NCI-H226 (cell line): ENCODE measurements around the gene CEP83.
"Not testable (repeated sequence)": the region's sequence is repeated elsewhere in the genome, so short reads cannot be mapped to it uniquely, and the experiment has no call there.

Experiments
- DNase-seq: peaks from one replicate; pipeline ENCODE4 v3.0.0-alpha.2; 2015

CEP83 gene

DNA sequence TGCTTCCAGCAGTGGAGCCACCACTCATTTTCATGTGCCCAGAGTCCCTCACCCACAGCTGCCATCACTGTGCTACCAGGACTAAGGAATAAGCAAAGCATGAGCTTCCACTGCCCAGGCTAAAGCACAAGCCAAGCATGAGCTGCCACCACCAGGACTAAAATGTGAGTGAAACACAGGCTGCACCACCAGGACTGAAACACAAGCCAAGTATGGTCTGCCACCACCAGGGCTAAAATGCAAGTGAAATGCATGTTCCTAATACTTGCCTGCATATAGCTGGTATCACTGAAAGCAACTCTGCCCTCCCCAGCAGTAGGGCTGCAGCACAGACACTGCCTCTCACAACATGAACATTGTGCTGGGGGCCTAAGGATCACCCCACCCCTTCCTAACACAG lies 30.0 kb downstream of the CEP83 start:
- no peak for DNase-seq

DNA sequence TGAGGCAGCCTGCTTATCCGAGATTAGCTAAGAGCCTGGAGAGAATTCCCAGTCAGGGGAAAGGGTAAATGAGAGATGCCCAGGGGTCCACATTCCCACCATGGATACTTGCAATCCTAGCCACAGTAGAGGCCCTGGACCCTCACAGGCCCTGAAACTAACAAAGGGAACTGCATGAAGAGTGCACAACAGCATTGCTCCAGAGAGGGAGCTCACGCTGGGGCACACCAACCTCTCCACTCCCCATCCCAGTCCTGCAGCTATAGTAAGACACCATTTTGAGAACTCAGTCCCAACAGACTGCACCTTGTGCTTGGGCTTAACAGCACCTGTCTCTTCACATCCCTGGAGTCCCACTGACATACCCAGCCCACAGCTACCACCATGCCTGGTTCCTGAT lies 30.5 kb downstream of the CEP83 start:
- DNase-seq: no peak

DNA sequence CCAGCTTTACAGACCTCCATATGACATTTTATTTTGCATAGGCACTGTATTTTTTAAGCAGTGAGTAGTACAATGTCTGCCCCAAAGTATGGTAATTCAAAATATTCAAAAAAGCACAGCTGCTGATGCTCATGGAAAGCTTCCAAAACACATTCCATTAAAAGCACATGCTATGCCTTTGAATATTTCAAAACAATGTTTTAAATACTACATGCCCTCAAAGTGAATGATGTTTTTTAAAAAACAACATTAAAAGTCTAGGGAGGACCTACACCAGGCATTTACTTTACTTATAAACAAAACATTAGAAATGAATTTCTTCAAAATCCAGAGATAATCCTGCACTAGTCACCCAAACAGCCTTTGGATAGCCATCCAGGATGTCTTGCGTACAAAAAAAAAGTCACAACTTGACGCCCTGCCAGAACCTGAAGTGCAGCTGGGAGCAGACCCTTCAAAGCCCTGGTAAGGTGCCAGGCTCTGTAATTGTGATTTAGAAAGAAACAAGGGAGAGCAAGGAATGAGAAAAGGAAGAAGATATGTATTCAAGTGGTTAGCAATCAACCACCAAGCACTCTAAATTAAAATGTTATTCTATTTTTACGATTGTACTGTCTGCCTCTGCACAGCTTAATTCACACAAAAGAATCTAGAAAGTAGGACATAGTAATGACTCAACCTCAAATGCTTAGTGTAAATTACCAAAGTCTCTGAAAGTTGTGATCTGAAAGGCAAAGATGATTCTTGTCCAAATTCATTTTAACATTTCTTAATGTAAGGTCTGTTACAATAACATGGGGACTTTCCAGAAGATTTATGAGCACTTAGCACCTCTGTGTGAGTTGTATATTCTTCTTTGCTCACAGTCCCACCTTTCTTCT lies 31.9 kb downstream of the CEP83 start:
- DNase-seq: peak; percentile 21

DNA sequence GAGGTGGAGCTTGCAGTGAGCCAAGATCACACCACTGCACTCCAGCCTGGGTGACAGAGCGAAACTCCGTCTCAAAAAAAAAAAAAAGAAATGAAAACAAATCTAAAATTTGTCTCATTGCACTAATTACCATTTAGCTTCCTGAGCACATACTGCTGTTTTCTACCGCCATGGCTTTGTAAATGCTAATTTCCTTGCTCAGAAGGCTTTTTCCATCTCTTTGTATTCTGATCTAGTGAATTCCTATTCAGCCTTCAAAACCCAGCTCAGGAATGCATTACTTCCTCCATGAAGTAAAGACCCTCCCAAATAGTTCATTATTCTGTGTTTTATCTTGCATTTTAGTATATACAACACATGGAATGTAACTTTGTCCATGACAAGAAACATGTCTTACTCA lies 33.6 kb downstream of the CEP83 start:
- DNase-seq: no peak

DNA sequence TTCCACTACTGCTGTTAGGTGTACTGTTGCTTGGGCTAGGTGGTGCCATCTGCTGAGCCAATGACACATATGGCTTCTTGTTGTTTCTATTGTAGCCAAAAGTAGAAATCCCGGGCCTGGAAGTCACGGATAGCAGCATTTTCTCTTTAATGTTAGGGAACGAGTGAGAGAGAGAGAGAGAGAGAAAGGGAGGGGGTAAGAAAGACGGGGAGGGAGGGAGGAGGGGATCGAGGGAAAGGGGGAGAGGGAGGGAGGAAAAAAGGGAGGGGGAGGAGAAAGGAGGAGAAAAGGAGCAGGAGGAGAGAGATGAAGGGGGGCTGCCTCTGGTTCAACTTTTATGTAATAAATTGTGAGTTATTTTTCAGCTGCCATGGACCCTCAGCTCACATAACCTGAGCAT lies 34.8 kb downstream of the CEP83 start:
- DNase-seq: not testable (repeated sequence)

DNA sequence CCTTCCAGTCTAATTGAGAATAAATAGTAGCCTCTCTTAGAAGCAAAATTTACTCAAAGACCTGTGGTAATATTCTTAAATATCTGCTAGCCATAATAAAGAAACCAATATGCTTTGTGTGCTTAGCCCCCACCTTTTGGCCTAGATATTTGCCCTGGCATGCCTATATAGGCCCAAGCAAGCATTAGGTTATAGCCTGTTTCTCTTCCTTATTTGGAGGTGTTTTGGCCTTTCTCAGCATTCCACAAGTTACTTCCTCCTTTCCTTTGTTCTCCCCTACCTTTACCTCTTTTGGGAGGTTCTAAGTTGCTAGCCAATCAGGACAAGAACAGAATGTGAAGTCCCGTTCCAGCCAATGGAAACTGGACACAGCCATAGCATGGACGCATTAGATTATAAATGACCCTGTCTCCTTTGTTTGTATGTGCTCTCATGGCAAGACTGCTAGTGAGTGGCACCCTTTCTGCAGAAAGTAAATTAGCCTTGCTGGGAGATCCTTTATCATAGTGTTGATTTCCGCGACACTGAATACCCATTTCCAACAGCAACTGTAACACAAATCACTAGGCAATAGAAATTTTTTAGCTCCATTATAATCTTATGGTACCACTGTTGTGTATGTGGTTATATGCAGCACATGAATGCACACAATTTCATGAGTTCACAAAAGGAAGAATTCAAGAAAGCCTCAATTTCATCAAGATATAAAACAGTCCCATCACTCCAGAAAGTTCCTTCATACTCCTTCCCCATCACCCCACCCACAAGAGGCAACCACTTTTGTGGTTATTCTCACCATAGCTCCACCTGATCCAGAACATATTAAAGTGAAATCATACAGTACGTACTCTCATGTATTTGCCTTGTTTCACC lies 37.6 kb downstream of the CEP83 start:
- DNase-seq: no peak

DNA sequence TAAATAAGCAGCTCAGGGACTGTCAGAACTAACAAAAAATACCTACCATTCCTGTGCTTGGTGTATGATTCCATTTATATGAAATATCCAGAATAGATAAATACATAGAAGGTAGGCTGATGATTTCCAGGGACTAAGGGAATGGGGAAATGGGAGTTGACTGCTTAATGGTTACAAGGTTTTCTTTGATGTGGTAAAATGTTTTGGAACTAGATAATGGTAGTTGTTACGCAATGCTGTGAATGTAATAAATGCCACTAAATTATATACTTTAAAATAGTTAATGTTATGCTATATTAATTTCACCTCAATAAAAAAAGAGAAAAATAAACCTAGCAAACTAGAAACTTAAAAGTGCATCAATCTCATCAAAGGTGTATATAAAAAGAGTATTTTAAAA lies 41.1 kb downstream of the CEP83 start:
- peak; percentile 26 for DNase-seq

DNA sequence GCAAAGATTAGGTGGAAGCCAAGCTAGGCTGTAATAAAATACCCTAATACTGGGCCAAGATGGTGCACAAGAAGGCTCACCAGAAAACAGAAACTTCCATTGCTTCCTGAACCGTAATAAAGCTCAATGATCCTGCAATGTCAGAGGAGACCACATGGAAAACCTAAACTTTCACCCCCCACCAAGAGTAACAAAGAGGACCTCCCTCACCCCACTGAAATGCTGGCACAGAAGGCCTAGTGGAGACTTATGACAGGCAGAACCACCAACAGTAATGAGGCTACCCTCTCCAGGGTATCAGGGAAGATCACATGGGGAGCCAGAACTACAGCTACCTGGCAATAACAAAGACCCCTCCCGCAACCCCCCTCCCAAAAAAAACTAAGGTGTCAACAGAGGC lies 43.1 kb downstream of the CEP83 start:
- DNase-seq: no peak

DNA sequence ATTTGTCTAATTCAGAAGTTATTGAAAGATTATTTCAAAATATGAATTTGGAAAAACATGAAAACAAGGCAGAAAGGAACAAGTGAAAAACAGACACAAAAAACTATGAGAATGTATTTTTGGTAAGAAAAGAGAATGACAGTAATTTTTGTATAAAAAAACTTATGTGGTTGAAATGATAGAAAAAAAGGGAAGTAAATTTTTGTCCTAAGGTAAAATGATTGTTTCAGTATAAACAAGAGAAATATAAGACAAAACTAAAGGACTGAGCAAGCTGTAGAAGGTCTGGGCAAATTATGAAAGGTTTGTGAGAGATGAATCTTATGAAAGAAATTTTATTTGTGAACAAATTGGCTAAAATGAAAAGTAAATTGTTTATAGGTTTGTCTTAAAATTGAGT lies 44.6 kb downstream of the CEP83 start:
- no peak for DNase-seq

DNA sequence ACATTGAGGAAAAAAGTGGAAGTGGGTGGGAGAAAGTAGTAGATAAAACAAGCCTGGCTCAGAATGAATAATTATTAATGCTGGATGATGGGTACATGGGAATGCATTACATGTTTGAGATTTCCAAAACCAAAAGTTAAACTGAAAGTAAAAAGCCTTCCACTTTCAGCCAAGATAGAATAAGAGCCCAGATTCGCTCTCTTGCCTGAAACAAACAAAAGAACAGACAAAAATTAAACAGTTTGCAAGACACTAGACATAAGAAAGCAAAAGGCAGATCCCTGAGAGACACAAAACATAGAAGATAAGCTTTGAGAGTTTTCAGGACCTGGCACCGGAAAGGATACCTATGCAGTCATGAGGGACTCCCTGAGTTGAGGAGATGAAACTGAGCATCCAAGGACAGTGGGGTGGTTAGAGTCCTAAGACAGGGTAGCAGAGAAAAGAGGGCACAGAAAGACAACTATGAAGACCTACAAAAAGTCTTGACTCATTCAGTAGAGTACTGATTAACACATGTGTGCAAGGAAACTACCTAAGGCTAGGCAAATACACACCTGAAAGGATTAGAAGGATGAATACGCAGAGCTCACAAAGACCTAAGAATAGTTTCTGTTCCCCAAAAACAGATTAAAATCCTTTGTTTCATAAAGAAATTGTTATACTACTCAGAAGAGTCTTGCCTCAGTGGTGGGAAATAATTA lies 54.1 kb downstream of the CEP83 start:
- DNase-seq: no peak

DNA sequence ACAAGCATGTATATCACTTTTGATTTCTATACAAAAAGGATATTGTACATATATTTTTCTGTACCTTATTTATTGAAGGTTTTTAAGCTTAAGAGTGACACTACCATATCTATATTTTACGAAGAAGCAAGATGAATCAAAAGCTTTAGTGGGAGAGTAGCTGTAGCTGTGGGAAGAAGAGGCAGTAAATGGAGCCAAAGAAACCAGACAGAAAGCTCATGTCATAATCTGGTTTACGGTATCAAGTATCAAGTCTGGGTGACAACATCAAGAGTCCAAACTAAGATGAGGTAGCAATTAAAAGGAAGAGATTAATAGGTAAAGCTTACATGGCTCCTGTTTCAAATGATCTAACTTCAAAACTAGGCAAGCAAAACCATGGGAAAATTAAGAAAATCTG lies 54.8 kb downstream of the CEP83 start:
- no peak for DNase-seq

DNA sequence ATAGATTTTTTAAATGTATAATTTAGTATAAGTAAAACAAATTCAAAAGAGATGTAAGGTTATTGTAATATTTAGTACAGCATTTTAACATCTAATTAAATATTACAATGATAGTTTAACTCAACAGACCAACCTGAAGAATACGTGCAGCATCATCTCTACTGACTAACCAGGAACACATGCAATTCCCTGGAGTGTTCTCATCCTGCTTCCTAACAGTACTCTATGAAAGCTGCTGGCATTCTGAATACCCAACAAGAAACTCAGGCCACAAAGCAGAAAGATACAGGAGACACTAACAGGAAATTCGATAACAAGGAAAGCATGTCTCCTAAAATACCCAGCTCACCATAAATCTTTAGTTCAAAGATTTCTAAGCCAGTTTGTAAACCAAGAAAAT lies 58.3 kb downstream of the CEP83 start:
- DNase-seq: no peak

DNA sequence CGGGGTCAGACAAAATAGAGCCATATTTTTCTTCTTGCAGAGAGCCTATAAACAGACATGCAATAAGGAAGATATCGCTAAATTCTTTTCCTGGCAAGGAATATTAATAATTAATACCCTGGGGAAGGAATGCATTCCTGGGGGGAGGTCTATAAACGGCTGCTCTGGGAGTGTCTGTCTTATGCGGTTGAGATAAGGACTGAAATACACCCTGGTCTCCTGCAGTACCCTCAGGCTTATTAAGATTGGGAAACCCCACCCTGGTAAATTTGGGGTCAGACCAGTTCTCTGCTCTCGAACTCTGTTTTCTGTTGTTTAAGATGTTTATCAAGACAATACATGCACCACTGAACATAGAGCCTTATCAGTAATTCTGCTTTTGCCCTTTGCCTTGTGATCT lies 61.0 kb downstream of the CEP83 start:
- DNase-seq: not testable (repeated sequence)

DNA sequence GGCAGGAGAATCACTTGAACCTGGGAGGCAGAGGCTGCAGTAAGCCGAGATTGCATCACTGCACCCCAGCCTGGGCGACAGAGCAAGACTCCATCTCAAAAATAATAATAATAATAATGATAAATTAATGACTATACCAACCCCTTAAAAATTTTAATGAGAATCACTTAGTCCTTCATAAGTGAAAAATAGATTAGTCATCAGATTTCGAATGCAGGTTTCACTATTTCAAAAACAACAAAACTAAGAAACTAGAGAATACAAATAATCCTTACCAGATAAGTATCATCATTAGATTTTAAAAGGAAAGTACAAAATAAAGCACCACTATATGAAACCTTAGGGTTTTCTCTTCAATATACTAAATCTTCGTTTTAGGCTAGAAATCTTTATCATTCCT lies 62.3 kb downstream of the CEP83 start:
- DNase-seq: no peak

DNA sequence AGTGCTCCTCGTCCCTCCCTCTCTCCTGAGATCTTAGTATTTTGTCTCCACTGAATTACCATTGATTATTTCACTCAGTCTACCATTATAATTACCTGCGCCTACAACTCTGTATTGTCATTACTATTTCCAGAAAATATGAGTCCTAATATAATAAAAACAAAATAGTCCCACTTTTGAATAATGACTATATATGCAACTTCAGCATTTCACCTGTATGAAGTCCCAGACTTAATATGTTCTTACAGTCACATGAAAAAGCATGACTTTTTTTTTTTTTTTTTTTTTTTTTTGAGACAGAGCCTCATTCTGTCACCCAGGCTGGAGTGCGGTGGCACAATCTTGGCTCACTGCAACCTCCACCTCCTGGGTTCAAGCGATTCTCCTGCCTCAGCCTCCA lies 63.7 kb downstream of the CEP83 start:
- not testable (repeated sequence) for DNase-seq

DNA sequence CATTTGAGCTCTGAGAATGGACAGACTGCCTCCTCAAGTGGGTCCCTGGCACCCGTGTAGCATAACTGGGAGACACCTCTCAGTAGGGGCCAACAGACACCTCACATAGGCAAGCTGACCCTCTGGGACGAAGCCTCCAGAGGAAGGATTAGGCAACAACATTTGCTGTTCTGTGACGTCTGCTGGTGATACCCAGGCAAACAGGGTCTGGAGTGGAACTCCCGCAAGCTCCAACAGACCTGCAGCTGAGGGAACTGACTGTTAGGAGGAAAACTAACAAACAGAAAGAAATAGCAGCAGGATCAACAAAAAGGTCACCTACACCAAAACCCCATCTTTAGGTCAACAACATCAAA lies 69.6 kb downstream of the CEP83 start:
- DNase-seq: no peak

DNA sequence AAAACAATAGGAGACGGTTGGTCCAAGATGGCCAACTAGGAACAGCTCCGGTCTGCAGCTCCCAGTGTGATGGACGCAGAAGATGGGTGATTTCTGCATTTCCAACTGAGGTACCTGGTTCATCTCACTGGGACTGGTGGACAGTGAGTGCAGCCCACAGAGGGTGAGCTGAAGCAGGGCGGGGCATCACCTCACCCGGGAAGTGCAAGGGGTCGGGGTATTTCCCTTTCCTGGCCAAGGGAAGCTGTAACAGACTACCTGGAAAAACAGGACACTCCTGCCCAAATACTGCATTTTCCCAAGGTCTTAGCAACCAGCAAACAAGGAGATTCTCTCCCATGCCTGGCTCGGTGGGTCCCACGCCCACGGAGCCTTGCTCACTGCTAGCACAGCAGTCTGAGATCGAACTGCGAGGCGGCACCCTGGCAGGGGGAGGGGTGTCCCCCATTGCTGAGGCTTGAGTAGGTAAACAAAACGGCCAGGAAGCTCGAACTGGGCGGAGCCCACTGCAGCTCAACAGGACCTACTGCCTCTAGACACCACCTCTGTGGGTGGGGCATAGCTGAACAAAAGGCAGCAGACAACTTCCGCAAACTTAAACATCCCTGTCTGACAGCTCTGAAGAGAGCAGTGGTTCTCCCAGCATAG lies 70.1 kb downstream of the CEP83 start:
- DNase-seq: not testable (repeated sequence)

DNA sequence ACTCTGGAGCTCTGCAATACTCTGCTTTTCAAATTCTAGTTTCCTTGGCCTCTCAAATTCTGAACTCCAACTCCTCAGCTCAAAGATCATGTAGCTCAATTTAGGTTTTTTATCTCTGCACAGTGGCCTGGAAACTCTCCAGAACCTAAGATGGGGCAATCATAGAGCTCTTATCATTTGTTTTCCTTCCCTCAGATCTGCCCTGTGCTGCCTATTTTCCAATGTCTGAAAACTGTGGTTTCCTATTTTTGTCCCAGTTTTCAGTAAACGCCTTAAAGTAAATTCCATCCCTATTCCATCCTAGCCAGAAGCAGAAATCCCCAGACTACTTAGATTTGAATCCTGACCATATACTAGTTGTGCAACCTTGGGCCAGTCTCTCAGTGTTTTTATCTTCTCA lies 73.2 kb downstream of the CEP83 start:
- DNase-seq: peak; percentile 88

DNA sequence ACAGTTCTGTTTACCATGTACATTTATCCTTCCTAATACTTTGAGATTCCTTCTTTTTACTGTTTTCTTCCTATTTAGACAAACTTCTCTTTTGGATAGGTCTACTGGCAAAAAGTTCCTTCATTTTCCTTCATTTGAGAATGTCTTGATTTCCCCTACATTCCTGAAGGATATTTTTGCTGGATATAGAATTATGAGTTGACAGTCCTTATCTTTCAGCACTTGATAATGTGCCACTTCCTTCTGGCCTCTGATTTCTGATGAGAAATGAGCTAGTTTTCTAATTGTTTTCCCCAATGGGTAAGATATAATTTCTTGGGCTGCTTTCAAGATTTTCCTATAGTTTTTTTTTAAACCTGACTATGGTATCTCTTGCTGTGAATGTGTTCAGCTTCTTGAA lies 75.6 kb downstream of the CEP83 start:
- DNase-seq: peak; percentile 9

DNA sequence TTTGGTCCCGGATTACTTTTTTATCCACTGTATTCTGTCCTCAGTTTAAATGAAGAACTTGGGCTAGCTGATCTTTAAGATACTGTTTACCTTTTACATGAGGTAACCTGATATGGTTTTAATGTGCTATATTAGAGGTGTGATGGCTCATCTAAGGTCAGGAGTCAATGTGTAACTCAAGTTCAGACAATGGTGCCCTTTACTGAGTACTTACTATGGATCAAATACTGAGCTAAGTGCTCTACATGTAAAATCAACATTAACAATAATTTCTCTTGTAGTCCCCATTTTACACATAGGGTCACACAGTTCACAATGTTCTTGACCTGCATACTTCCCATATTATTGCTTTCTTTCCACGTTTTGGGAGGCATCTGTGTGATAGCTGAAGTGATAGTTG lies 79.2 kb downstream of the CEP83 start:
- no peak for DNase-seq

DNA sequence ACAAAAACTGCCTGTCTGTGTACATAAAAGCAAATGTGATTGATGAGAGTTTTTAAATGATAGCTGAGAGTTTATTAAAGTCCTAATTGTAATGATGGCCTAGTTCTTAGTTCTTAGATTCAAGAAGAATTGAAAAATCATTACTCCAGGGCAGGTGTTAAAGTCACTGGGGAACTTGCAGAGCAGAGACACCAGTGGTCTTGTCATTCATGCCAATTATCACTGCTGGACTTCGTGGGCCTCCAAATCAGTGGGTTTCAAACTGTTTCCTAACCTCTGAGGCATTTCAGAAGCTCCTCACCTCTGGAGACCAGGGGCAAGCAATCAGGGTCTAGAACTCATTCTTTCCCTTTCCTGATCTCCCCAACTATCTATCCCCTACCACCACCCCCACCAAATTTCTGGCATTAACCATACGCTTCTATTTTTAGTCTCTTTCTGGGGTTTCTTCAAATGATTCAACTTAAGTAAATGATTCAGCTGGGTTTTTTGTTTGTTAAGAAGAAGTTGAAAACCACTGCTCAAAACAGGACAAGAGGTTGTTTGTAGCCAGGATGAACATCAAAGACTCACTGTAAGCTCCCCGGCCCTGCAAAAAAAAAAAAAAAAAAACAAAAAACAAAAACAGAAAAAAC lies 80.1 kb downstream of the CEP83 start:
- DNase-seq: no peak

DNA sequence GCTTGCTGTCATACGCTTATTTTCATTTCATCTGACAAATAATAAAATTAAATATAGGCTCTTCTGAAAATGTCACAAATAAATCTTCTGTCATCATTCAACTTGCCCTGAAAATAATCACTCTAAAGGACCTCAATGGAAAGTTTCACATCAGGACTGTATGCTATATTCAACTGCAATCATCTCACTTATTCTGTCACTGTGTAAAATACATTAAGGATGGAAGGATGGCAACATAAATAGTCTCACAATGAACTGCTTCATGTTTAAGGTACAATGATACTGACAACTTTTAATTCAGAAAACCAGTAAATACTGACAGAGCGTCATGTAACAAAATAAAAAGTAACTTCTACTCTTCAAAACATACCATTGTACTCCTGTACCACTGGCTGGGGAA lies 82.1 kb downstream of the CEP83 start:
- no peak for DNase-seq

DNA sequence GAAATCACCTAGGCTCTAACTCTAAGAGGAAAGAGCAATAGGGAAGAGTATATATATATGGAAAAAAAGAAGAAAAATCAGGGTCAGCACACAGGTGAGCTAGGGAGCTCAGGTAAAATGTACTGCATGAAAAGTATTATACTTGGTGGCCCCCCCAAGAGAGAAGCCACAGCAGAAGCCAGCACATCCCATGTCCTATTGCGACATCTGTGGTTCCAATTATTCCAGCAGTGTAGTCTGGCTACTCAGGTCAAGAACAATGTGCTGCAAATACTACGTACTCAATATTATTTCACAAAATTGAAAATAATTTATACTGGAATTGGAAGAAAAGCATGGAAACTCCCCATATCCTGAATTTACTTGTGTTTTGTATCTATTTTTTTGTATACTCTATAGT lies 85.5 kb downstream of the CEP83 start:
- DNase-seq: no peak
